Stomach smooth muscle (tissue), 2 donors: Measurements from ENCODE around the gene MBP.

Experiments
- H3K27ac ChIP-seq: one replicate; pipeline ENCODE4 v1.7.0; 2013; ENCODE audit warnings: mild to moderate bottlenecking, low read length, inconsistent platforms
- H3K27me3 ChIP-seq, 2 donors: one replicate each; pipeline ENCODE4 v1.7.0; 2013; ENCODE audit warnings: low read length in 2 of 2; ENCODE audit not compliant: insufficient read depth in 2 of 2, control insufficient read depth in 1 of 2
- H3K36me3 ChIP-seq, 2 donors: one replicate each; pipeline ENCODE4 v1.7.0; 2013; ENCODE audit warnings: low read length in 2 of 2; ENCODE audit not compliant: control insufficient read depth in 2 of 2, insufficient read depth in 2 of 2
- H3K4me1 ChIP-seq: one replicate; pipeline ENCODE4 v1.7.0; 2013; ENCODE audit warnings: low read length; ENCODE audit not compliant: control insufficient read depth, insufficient read depth
- H3K4me3 ChIP-seq, 2 donors: one replicate each; pipeline ENCODE4 v1.7.0; 2013; ENCODE audit warnings: low read length in 2 of 2
- H3K9ac ChIP-seq, 2 donors: one replicate each; pipeline ENCODE4 v1.7.0; 2013; ENCODE audit warnings: low read length in 2 of 2, mild to moderate bottlenecking in 1 of 2
- H3K9me3 ChIP-seq, 2 donors: one replicate each; pipeline ENCODE4 v1.7.0; 2013; ENCODE audit warnings: low read length in 2 of 2; ENCODE audit not compliant: control insufficient read depth in 2 of 2
- donor health status: healthy.
- donor health status: Pancreatic carcinoma.

The MBP gene

DNA sequence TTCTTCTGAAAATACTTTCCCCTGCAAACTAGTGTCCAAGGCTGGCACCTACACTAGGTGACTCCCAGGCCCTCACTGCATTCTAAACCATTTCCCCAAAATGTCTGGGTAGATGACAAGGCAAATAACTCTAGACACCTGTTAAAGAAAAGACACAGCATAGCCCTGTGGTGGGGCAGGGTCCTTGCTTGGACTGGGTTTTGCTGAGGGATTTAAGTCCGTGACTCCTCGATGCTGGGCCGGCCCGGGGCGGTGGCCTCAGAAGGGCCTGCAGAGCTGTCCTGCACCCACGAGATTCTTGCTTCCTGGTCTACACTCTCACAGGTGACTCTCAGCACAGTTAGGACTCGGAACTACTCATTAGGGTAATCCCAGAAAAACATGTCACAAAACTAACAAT lies 55.2 kb downstream of the MBP start:
- no peak overlapping the region for H3K27ac ChIP-seq

DNA sequence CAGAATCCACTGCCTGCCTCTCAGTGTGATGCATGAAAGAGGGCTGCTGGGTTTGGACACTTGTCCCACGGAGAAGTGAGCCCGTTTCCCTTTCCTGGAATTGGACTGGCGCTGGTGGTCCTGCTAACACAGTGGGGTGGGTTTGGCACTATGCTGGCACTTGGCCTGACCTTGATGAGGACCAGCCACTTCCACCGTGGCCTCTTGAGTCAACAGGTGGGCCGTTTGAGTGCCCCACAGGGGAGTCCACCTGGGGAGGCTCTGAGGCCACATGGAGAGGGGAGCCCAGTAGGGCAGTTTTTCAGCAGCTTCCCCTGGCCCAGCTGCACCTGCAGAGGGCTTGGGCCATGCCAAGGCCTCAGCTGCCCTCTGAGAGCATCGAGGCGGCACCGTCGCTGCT lies 56.5 kb downstream of the MBP start:
- Histone ChIP-seq H3K9me3 (no peaks in the 10 kb centered on the region), H3K27ac (no peak overlapping the region), H3K4me3 (no peak overlapping the region), H3K27me3 (no peaks in the 10 kb centered on the region), H3K9ac (no peak overlapping the region), H3K36me3 (peaks cover 0 to 2% of the 10 kb centered on the region in 2 donors), H3K4me1 (peaks cover 30% of the 10 kb centered on the region)

More for the DNA sequence above, 55.2 kb downstream of the MBP start:
- H3K27me3 ChIP-seq: no peaks in the 10 kb centered on the region
- peaks cover 0 to 2% of the 10 kb centered on the region in 2 donors for H3K36me3 ChIP-seq
- no peak overlapping the region for H3K4me3 ChIP-seq
- H3K9ac ChIP-seq: no peak overlapping the region
- peaks cover 22% of the 10 kb centered on the region for H3K4me1 ChIP-seq
- no peaks in the 10 kb centered on the region for H3K9me3 ChIP-seq

- Histone ChIP-seq H3K9me3 (no peaks in the 10 kb centered on the region), H3K4me1 (peaks cover 29% of the 10 kb centered on the region), H3K9ac (no peak overlapping the region), H3K27ac (no peak overlapping the region), H3K27me3 (no peaks in the 10 kb centered on the region), H3K36me3 (peaks cover 0 to 2% of the 10 kb centered on the region in 2 donors), H3K4me3 (no peak overlapping the region)
These were observed 58.2 kb downstream of the MBP start for GRCh38 chr18:77074431-77074830.

GRCh38 chr18:77073336-77074093 lies 59.1 kb downstream of the MBP start:
- Histone ChIP-seq H3K36me3 (peaks cover 0 to 2% of the 10 kb centered on the region in 2 donors), H3K4me1 (peaks cover 30% of the 10 kb centered on the region), H3K4me3 (no peak overlapping the region), H3K27me3 (no peaks in the 10 kb centered on the region), H3K9ac (no peak overlapping the region), H3K9me3 (no peaks in the 10 kb centered on the region), H3K27ac (no peak overlapping the region)

- Histone ChIP-seq H3K4me3 (no peak overlapping the region), H3K4me1 (peaks cover 37% of the 10 kb centered on the region), H3K36me3 (peaks cover 0 to 2% of the 10 kb centered on the region in 2 donors), H3K27ac (no peak overlapping the region), H3K9me3 (no peaks in the 10 kb centered on the region), H3K9ac (no peak overlapping the region), H3K27me3 (no peaks in the 10 kb centered on the region)
These were observed 60.0 kb downstream of the MBP start for GRCh38 chr18:77072566-77072965.

DNA sequence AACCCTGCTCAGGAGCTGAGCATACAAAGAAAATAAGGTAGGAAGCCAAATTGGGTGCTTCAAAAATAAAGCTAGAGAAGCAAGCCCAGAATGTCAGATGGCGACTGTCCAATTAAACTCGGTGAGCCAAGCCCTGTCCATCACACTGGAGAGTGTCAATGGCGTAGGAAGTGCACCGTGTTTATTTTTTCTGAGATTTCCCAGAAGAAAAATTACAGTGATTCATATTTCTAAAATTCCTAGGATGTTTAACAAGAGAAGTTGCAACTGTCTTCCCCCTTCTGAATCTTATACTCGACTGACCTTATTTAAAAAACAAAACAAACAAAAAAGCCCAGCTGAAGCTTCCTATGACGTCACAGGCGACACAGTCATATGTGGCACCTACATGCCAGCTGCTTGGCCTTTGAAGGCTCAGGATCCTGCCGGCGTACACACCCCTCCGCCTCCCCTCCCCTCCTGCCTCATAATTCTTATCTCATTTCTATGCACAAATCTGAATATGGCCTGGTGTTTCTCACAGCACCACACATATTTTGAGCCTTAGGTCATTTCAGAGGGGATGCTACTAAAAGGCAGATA lies 60.8 kb downstream of the MBP start:
- no peaks in the 10 kb centered on the region for H3K27me3 ChIP-seq
- H3K36me3 ChIP-seq: peaks cover 0 to 2% of the 10 kb centered on the region in 2 donors
- peak overlapping the region in 1 of 2 donors; percentile 15 for H3K4me3 ChIP-seq
- H3K9me3 ChIP-seq: no peaks in the 10 kb centered on the region
- H3K4me1 ChIP-seq: peaks cover 44% of the 10 kb centered on the region
- no peak overlapping the region for H3K9ac ChIP-seq
- H3K27ac ChIP-seq: no peak overlapping the region

DNA sequence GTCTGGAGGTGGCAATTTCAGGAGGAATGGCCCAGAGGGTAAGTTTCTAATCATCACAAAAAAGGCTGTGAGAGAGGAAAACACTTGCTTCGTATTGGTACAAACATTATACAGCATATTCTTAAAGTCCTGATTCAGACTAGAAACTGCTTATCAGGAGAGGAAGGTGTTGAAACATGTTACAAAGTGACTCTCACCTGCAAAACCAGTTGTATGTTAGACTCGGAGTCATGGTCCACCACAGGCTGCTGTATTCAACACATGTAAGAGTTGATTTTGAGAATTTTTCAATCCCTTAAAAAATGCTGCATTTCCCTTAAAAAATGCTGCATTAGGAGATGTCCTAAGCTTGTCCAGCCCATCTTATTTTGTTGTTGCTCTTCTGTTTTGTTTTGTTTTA lies 61.5 kb downstream of the MBP start:
- Histone ChIP-seq H3K9me3 (no peaks in the 10 kb centered on the region), H3K36me3 (peaks cover 0 to 2% of the 10 kb centered on the region in 2 donors), H3K27ac (no peak overlapping the region), H3K4me1 (peaks cover 45% of the 10 kb centered on the region), H3K9ac (no peak overlapping the region), H3K4me3 (no peak overlapping the region), H3K27me3 (no peaks in the 10 kb centered on the region)

GRCh38 chr18:77070627-77071026 lies 62.0 kb downstream of the MBP start:
- H3K9me3 ChIP-seq: no peaks in the 10 kb centered on the region
- peaks cover 45% of the 10 kb centered on the region for H3K4me1 ChIP-seq
- no peaks in the 10 kb centered on the region for H3K27me3 ChIP-seq
- H3K4me3 ChIP-seq: no peak overlapping the region
- no peak overlapping the region for H3K9ac ChIP-seq
- H3K36me3 ChIP-seq: peaks cover 0 to 2% of the 10 kb centered on the region in 2 donors
- H3K27ac ChIP-seq: no peak overlapping the region

GRCh38 chr18:77069931-77070330 lies 62.7 kb downstream of the MBP start:
- Histone ChIP-seq H3K4me3 (no peak overlapping the region), H3K9me3 (no peaks in the 10 kb centered on the region), H3K27ac (no peak overlapping the region), H3K27me3 (no peaks in the 10 kb centered on the region), H3K36me3 (no peaks in the 10 kb centered on the region), H3K4me1 (peaks cover 48% of the 10 kb centered on the region), H3K9ac (no peak overlapping the region)

- Histone ChIP-seq H3K4me1 (peaks cover 48% of the 10 kb centered on the region), H3K9ac (no peak overlapping the region), H3K4me3 (no peak overlapping the region), H3K27ac (no peak overlapping the region), H3K9me3 (no peaks in the 10 kb centered on the region), H3K27me3 (no peaks in the 10 kb centered on the region), H3K36me3 (no peaks in the 10 kb centered on the region)
These were observed 63.1 kb downstream of the MBP start for GRCh38 chr18:77069482-77069881.
